ENCODE measurements around the gene RASGRF1.

RASGRF1 gene

GRCh38 chr15:78951841-78952238 lies 138.7 kb downstream of the RASGRF1 start:
- 55% methylated on average over 3 of the region's 4 CpGs for WGBS
- Histone ChIP-seq H4K8ac (ENCODE audit: low read length) (peak overlapping the region; percentile 38), H3K14ac (ENCODE audit: low read length in 2 of 2) (no peak overlapping the region), H2AK5ac (ENCODE audit: low read length, severe bottlenecking) (no peak overlapping the region), H4K91ac (ENCODE audit: low read length) (no peak overlapping the region), H3K4me3 (ENCODE audit: insufficient read depth in 1 of 2, low read depth in 1 of 2, low read length in 2 of 2) (no peak overlapping the region), H3K9ac (ENCODE audit: low read length) (no peak overlapping the region), H3K18ac (ENCODE audit: low read depth in 1 of 2, low read length in 2 of 2) (no peak overlapping the region), H3K27me3 (ENCODE audit: control insufficient read depth in 1 of 2, insufficient read depth in 1 of 2, low read length in 2 of 2) (peaks cover 15% of the 10 kb centered on the region in 2 experiments), H3K9me3 (ENCODE audit: control insufficient read depth, low read length) (no peaks in the 10 kb centered on the region), H2BK120ac (ENCODE audit: low read depth, low read length) (no peak overlapping the region), H3K27ac (ENCODE audit: low read length, poor library complexity, severe bottlenecking) (no peak overlapping the region), H3K36me3 (ENCODE audit: control insufficient read depth in 1 of 2, insufficient read depth in 2 of 2, low read depth in 1 of 2, low read length in 2 of 2) (no peaks in the 10 kb centered on the region), H3K79me1 (replicated peaks; ENCODE audit: low read length, poor library complexity, severe bottlenecking) (no peaks in the 10 kb centered on the region), H2AFZ (ENCODE audit: low read depth, low read length) (no peak overlapping the region), H2BK5ac (ENCODE audit: low read depth, low read length, poor library complexity, severe bottlenecking) (no peak overlapping the region), H3K23ac (ENCODE audit: low read length in 2 of 2) (no peak overlapping the region), H3K4ac (ENCODE audit: low read depth in 1 of 2, low read length in 2 of 2) (no peak overlapping the region), H2BK15ac (ENCODE audit: low read depth, poor library complexity, severe bottlenecking) (no peak overlapping the region), H2BK12ac (ENCODE audit: low read length in 2 of 2) (peak overlapping the region in 1 of 2 experiments; percentile 63), H3K4me2 (ENCODE audit: low read length, poor library complexity, severe bottlenecking) (no peak overlapping the region), H3K4me1 (ENCODE audit: control insufficient read depth, insufficient read depth, low read depth, low read length) (peaks cover 6% of the 10 kb centered on the region)
- DNase-seq: peak; percentile 26

- WGBS: 74% methylated on average over 10 of the region's 10 CpGs
- H3K23ac ChIP-seq (ENCODE audit: low read length in 2 of 2): no peak overlapping the region
Measured at GRCh38 chr15:78950902-78951840, 139.4 kb downstream of the RASGRF1 start.

DNA sequence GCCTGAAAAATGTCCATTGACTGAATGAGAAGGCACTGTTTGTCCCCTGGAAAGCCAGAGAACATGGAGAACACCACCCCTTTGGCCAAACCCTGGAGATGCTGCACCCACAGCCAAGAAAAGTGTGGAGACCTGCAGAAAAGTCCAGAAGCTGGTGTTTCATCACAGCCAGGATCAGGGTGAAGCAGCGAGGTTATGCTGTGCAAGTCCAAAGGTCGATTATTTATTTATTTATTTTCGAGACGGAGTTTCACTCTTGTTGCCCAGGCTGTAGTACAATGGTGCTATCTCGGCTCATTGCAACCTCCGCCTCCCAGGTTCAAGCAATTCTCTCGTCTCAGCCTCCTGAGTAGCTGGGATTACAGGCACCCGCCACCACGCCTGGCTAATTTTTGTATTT lies 140.2 kb downstream of the RASGRF1 start:
- Histone ChIP-seq H3K18ac (ENCODE audit: low read depth in 1 of 2, low read length in 2 of 2) (no peak overlapping the region), H2AFZ (ENCODE audit: low read depth, low read length) (no peak overlapping the region), H4K91ac (ENCODE audit: low read length) (no peak overlapping the region), H3K14ac (ENCODE audit: low read length in 2 of 2) (no peak overlapping the region), H2BK15ac (ENCODE audit: low read depth, poor library complexity, severe bottlenecking) (no peak overlapping the region), H2BK120ac (ENCODE audit: low read depth, low read length) (no peak overlapping the region), H4K8ac (ENCODE audit: low read length) (no peak overlapping the region), H2AK5ac (ENCODE audit: low read length, severe bottlenecking) (no peak overlapping the region), H3K9ac (ENCODE audit: low read length) (no peak overlapping the region), H3K4me2 (ENCODE audit: low read length, poor library complexity, severe bottlenecking) (no peak overlapping the region), H3K9me3 (ENCODE audit: control insufficient read depth, low read length) (no peaks in the 10 kb centered on the region), H3K23ac (ENCODE audit: low read length in 2 of 2) (no peak overlapping the region), H3K4me3 (ENCODE audit: insufficient read depth in 1 of 2, low read depth in 1 of 2, low read length in 2 of 2) (no peak overlapping the region), H3K4me1 (ENCODE audit: control insufficient read depth, insufficient read depth, low read depth, low read length) (peaks cover 11% of the 10 kb centered on the region), H3K27ac (ENCODE audit: low read length, poor library complexity, severe bottlenecking) (no peak overlapping the region), H2BK5ac (ENCODE audit: low read depth, low read length, poor library complexity, severe bottlenecking) (no peak overlapping the region), H3K36me3 (ENCODE audit: control insufficient read depth in 1 of 2, insufficient read depth in 2 of 2, low read depth in 1 of 2, low read length in 2 of 2) (no peaks in the 10 kb centered on the region), H3K79me1 (replicated peaks; ENCODE audit: low read length, poor library complexity, severe bottlenecking) (no peaks in the 10 kb centered on the region), H3K27me3 (ENCODE audit: control insufficient read depth in 1 of 2, insufficient read depth in 1 of 2, low read length in 2 of 2) (peaks cover 22 to 26% of the 10 kb centered on the region in 2 experiments), H2BK12ac (ENCODE audit: low read length in 2 of 2) (no peak overlapping the region), H3K4ac (ENCODE audit: low read depth in 1 of 2, low read length in 2 of 2) (no peak overlapping the region)
- 87% methylated on average over 9 of the region's 9 CpGs for WGBS
- no peak for DNase-seq

More at GRCh38 chr15:78950902-78951840, 139.4 kb downstream of the RASGRF1 start:
- Histone ChIP-seq H3K9ac (ENCODE audit: low read length) (no peak overlapping the region), H2AK5ac (ENCODE audit: low read length, severe bottlenecking) (no peak overlapping the region), H3K36me3 (ENCODE audit: control insufficient read depth in 1 of 2, insufficient read depth in 2 of 2, low read depth in 1 of 2, low read length in 2 of 2) (no peaks in the 10 kb centered on the region), H4K8ac (ENCODE audit: low read length) (peak overlapping the region; percentile 38), H3K79me1 (replicated peaks; ENCODE audit: low read length, poor library complexity, severe bottlenecking) (no peaks in the 10 kb centered on the region), H2BK120ac (ENCODE audit: low read depth, low read length) (no peak overlapping the region), H4K91ac (ENCODE audit: low read length) (no peak overlapping the region), H3K4me1 (ENCODE audit: control insufficient read depth, insufficient read depth, low read depth, low read length) (peaks cover 6% of the 10 kb centered on the region), H3K4ac (ENCODE audit: low read depth in 1 of 2, low read length in 2 of 2) (no peak overlapping the region), H2AFZ (ENCODE audit: low read depth, low read length) (no peak overlapping the region), H3K4me2 (ENCODE audit: low read length, poor library complexity, severe bottlenecking) (no peak overlapping the region), H3K9me3 (ENCODE audit: control insufficient read depth, low read length) (no peaks in the 10 kb centered on the region), H3K27me3 (ENCODE audit: control insufficient read depth in 1 of 2, insufficient read depth in 1 of 2, low read length in 2 of 2) (peaks cover 19 to 21% of the 10 kb centered on the region in 2 experiments), H3K27ac (ENCODE audit: low read length, poor library complexity, severe bottlenecking) (no peak overlapping the region), H3K18ac (ENCODE audit: low read depth in 1 of 2, low read length in 2 of 2) (peak overlapping the region in 1 of 2 experiments; percentile 37), H2BK12ac (ENCODE audit: low read length in 2 of 2) (no peak overlapping the region), H2BK5ac (ENCODE audit: low read depth, low read length, poor library complexity, severe bottlenecking) (no peak overlapping the region), H3K14ac (ENCODE audit: low read length in 2 of 2) (no peak overlapping the region), H3K4me3 (ENCODE audit: insufficient read depth in 1 of 2, low read depth in 1 of 2, low read length in 2 of 2) (no peak overlapping the region), H2BK15ac (ENCODE audit: low read depth, poor library complexity, severe bottlenecking) (no peak overlapping the region)
- DNase-seq: peak; percentile 31

DNA sequence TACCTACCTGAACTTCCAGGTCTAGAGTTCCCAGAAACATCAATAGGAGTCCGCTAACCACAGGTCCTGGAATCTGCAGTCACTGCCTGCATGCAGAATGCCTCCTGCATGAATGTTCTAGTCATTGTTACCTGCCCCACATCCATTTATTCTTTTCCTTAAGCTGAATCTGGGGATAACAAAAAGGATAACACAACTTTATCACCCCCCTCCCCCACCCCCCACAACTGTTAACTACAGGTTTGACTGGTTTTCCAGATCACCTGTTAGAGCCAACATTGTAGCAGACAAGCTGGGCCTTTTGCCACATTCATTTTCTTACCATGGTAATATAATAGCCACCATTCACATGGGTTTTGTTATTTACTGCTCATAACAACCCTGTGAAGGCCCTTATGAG lies 141.1 kb downstream of the RASGRF1 start:
- WGBS: 0% methylated on average over 1 of the region's 1 CpG
- Histone ChIP-seq H3K4me3 (ENCODE audit: insufficient read depth in 1 of 2, low read depth in 1 of 2, low read length in 2 of 2) (no peak overlapping the region), H3K9ac (ENCODE audit: low read length) (no peak overlapping the region), H3K27me3 (ENCODE audit: control insufficient read depth in 1 of 2, insufficient read depth in 1 of 2, low read length in 2 of 2) (peaks cover 23 to 24% of the 10 kb centered on the region in 2 experiments), H3K4me1 (ENCODE audit: control insufficient read depth, insufficient read depth, low read depth, low read length) (peaks cover 19% of the 10 kb centered on the region), H2BK15ac (ENCODE audit: low read depth, poor library complexity, severe bottlenecking) (no peak overlapping the region), H2AK5ac (ENCODE audit: low read length, severe bottlenecking) (no peak overlapping the region), H2BK5ac (ENCODE audit: low read depth, low read length, poor library complexity, severe bottlenecking) (no peak overlapping the region), H4K91ac (ENCODE audit: low read length) (no peak overlapping the region), H3K9me3 (ENCODE audit: control insufficient read depth, low read length) (no peaks in the 10 kb centered on the region), H3K27ac (ENCODE audit: low read length, poor library complexity, severe bottlenecking) (no peak overlapping the region), H3K36me3 (ENCODE audit: control insufficient read depth in 1 of 2, insufficient read depth in 2 of 2, low read depth in 1 of 2, low read length in 2 of 2) (no peaks in the 10 kb centered on the region), H3K14ac (ENCODE audit: low read length in 2 of 2) (no peak overlapping the region), H3K23ac (ENCODE audit: low read length in 2 of 2) (no peak overlapping the region), H2AFZ (ENCODE audit: low read depth, low read length) (no peak overlapping the region), H2BK120ac (ENCODE audit: low read depth, low read length) (no peak overlapping the region), H3K4me2 (ENCODE audit: low read length, poor library complexity, severe bottlenecking) (no peak overlapping the region), H3K4ac (ENCODE audit: low read depth in 1 of 2, low read length in 2 of 2) (no peak overlapping the region), H3K18ac (ENCODE audit: low read depth in 1 of 2, low read length in 2 of 2) (no peak overlapping the region), H4K8ac (ENCODE audit: low read length) (no peak overlapping the region), H3K79me1 (replicated peaks; ENCODE audit: low read length, poor library complexity, severe bottlenecking) (no peaks in the 10 kb centered on the region), H2BK12ac (ENCODE audit: low read length in 2 of 2) (no peak overlapping the region)
- no peak for DNase-seq
